HG03097 (cell line): ENCODE measurements around the gene VSTM2L.
"Not testable (repeated sequence)": the region's sequence is repeated elsewhere in the genome, so short reads cannot be mapped to it uniquely, and the experiment has no call there.

ENCODE experiments used
- ATAC-seq: cut with Tn5 transposase; IDR thresholded peaks from one replicate; pipeline ENCODE4 v1.9.1; 2021; ENCODE audit not compliant: unreplicated experiment, low FRiP score

The VSTM2L gene

DNA sequence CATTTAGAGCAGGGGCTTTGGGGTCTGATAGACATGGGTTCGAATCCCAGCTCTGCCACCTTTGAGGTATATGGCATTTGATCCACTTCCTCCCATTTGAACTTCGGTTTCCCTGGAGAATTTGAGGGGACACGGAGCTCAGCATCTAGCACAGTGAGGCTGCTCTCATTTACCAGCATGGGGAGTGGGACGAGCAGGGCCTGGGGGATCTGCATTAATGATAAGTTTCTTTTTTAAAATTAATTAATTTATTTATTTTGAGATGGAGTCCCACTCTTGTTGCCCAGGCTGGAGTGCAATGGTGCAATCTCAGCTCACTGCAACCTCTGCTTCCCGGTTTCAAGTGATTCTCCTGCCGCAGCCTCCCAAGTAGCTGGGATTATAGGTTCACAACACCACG is 52.6 kb downstream of the VSTM2L start:
- ATAC-seq, result no peak

GRCh38 chr20:37956107-37956585 is 53.2 kb downstream of the VSTM2L start:
- ATAC-seq, result no peak

DNA sequence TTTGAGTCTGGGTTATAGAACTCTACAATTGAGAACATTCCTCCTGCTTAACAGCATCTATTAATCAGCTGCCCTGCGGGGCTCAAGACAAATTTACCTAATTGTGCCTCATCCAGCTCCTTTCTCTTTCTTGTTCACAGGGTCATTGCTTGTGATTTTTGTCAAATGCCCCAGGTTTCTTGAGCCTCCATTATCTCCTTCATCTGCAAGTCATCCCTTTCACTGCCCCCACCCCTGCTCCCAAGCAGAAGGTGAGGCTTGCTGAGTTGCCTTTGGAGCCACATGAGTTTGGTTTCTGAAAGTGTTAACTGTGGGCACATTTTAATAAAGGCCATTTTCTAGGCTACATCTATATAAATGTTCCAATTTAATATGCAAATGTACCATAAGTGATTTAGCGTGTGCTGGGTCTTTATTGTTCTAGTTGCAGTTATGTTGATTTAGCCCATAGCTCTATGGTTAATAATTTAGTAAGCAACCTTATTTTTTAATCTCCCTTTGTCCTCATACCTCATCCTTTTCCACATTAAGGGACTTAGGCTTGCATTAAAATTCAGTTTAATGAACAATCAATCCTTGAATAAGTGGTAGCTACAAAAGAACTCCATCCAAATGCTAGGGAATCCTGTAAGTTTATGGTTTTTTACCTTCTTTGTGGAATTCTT is 56.1 kb downstream of the VSTM2L start:
- no peak for ATAC-seq

DNA sequence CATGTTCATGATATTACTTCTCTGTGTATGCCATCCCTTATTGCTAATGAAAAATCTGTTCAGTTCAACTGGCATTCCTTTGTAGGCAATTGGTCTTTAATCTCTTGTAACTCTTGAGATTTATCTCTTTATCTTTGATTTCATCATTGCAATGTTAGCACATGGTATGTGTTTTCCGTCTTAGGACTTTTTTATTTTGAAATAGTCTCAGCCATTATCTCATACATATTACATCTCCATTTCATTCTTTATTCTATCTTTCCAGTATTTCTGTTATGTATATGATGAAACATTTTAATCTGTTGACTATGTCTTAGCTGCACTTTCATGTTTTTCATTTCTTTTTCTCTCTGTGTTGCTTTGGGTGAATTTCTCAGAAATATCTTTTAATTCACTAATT is 58.1 kb downstream of the VSTM2L start:
- ATAC-seq, result no peak

GRCh38 chr20:37963483-37963882 is 60.6 kb downstream of the VSTM2L start:
- ATAC-seq, result not testable (repeated sequence)

- no peak for ATAC-seq
Observed at GRCh38 chr20:37968841-37969401, 66.0 kb downstream of the VSTM2L start.

DNA sequence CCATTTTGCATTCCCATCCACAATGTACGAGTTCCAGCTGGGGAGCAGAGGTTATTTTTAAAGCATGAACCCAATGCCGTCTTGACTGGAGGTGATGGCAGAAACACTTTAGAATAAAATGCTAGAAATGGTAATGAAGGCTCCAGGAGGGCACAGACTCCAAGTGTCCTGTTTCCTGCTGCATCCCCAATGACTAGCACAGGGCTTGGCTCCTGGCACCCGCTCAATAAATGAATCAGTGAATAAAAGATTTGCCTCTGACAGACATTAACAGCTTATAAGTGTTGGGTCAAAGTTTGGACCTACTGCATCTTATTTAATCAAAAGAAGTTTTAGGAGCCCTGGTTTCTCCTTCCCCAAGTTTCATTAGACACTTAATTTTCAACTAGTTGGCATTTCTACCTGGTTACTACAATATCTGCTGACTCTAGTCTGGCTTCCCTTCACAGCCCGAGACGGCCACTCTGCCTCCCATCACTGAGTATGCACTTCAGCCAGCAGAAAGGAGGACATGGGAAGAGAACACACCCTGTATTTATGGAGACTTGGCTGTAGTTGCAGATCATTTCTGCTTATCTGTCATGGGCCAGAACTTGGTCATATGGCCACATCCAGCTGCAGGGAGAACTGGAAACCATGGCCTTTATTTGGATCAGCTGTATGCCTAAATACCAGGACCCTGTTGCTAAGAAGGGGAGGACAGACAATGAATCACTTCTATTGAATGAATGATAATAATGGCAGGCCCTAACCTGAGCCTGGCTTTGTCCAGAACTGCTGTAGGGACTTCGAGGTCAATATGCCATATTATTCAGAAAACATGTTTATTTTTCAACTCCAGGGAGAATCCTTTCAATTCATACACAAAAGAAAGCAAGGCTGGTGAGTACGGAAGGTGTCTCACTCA is 67.3 kb downstream of the VSTM2L start:
- ATAC-seq, result no peak

DNA sequence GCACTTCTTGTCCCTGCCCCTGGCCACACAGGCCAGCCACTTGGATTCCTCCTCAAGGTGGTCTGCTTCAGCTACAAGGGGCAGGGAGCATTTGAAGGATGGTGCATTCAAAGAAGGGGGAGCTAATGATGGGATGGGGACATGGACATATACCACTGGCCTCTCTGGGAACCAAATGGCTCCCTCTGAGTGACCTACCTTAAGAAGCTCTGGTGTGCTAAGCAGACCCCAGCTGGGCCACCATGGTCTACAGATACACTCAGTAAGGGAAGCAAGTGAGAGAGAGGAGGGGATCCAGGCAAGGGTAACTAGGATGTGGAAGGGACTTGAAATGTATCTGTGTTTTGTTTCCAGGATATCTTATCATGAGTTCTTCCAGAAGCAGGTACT is 67.9 kb downstream of the VSTM2L start:
- ATAC-seq, result no peak

DNA sequence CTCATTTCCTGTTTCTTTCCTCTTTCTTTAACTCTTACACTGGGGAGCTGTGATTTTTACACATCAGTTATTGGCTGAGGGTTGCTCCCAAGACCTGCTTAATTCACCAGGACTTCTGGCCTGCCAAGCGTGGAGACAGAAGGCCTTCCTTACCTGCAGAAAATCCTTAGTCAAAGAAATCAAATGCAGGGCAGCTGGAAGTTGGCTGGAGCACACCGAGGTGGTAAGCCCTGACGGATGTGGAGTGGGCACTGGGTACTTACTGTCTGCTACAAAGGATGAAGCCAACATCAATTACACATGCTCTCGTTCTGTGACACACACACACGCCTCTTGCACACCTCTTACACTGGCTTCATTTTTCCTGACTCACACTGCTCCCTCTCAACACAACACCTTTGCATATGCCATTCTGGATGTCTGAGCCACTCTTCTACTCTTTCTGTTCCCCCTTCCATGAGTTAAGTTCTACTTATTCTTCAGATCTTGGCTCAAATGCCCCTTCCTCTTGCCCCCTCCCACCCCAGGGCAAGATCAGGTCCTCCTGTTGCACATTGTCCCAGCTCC is 68.7 kb downstream of the VSTM2L start:
- no peak for ATAC-seq

DNA sequence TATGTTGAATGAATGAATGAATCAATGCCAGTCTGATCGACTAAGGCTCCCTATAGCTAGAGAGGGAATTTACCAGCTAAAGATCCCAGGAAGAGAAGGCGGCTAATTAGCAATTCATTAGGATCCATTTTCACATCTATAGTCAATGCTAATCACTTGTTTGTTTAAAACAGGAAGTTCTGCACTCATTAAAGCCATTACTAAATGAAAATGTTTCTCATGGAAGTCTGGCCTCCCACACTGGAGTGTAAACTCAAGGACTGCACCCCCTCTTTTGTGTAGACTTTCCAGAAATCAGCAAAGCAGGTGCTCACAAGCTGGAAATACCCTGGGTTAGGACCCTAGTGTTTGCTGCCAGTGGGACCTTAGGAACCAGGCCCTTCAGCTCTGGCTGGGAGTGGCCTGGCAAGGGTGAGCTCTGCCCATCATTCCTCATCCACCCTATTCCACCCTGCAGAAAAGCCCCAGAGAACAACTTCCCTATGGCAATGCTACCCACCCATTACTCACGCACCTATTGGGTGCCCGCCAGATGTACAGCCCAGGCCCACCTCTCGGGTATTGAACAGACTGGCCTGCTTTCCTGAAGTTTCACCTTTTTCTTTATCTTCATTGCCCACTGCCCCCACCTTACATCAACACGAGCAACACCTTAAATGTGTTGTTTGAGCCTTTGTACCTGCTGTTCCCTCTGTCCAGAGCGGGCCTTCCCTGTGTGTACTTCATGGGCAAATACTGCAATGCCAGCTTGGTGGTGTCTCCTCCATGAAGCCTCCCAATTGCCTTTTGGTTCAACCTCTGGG is 69.5 kb downstream of the VSTM2L start:
- ATAC-seq, result no peak

DNA sequence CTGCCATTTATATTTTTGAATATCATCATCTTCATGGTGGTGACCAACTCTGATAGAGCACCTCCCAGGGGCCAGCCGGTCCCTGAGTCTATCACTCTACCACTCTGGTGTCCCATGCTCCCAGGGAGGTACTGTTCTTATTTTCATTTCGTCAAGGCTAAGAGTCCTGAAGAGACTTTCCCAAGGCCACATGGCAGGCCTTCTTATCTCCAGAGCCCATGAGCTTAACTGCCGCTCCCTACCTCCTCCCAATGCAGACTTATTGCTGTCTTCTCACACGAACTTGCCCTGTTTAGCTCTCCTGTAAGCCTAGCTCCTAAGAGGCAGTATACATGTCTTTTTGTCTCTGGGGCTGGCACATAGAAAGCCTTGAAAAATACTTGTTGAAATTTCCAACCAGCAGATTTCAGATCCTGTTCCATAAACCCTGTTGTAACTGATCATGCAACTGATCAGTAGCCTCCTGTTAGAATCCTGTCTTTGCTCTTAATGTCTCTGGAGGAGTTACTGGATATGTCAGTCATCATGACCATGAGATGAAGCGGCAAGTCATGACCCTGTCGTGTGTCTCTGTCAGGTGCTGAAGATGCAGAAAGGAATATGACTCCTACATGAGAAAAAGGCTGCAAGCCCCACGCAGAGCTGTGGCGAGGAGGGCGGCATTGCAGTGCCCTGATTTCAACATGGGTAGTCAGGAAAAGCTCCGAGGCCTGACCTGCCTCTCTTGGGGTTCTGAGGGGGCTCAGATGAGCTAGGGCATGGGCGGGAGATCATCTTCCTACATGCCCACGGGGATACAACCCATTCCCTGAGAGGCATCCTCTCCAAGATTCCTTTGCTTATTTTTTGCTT is 70.4 kb downstream of the VSTM2L start:
- ATAC-seq, result no peak

GRCh38 chr20:37976887-37977286 is 74.0 kb downstream of the VSTM2L start:
- ATAC-seq, result no peak

- ATAC-seq, result no peak
Observed at GRCh38 chr20:37977338-37977737, 74.4 kb downstream of the VSTM2L start.

DNA sequence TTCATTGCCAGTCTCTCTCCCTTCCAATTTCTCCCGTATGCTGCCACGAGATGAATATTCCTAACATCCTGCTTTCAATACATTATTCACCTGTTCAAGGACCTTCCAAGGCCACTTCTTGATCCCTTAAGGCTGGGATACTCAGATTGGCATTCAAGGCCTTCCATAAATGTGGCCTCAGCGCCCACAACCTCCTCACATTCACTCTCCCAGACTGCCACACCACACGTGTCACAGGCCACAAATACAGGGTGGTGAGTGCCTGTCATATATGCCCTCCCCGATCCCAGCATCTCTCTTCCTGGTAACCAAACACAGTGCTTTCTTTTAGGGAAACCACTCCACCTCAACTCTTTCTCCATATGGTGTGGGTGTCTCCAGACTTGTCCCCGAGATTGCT is 74.9 kb downstream of the VSTM2L start:
- no peak for ATAC-seq

DNA sequence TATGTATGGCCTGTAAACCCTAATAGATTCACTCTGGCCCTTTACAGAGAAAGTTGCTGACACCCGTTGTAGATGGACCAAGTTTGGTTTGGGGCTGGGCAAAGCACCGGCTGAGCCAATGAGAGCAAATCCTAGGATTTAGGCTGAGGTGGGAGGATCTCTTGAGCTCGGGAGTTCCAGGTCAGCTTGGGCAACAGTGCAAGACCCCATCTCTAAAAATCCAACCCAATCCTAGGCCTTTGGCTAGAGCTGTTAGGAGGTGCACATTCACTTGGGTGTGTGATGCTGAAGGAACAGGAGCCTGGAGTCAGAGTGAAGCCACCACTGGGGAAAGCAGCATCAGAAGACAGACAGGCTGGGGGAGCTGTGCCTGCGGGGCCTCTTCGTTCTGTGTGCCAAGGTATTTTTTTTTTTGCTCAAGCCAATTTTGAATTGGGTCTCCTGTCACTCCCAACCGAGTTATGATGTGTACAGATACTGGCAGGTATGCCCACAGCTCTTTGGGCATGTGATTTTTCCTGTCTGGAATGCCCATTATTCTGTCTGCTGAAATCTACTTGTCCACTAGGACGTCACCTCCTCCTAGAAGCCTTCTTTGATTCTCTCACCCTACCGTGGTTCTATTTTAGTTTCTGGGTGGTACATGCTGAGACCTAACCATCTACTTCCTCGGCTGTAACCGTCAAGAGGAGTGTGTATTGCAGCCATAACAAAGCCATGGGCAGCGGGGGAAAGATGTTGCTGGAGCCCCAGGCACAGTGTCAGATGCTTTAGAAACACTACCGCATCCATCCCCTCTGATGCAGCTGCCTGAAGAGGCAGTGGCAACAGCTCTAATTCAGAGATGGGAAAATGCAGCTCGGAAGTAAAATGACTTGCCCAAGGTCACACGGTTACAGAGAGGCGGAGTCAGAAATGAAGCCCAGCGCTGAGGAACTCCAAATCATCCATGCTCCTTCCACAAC is 76.4 kb downstream of the VSTM2L start:
- ATAC-seq, result no peak

DNA sequence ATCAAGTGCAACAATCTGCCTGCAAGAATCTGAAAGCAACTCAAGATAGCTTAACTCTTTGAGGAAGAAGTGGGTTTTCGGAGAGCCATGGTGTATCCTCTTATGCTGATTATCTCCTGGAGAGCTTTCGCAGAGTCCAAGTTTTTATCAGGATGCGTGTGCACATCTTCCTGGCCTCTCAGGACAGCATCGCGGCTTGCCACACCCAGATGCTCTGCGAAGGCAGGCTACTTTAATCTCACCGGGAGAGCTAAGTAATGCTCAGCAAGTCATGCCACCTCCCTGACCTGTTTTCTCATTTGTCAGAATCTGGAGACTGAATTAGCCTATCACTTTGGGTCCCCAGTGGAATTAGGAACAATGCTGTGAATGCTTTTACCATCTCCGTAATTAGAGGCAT is 77.5 kb downstream of the VSTM2L start:
- no peak for ATAC-seq

- no peak for ATAC-seq
Observed at GRCh38 chr20:37980876-37981275, 77.9 kb downstream of the VSTM2L start.

DNA sequence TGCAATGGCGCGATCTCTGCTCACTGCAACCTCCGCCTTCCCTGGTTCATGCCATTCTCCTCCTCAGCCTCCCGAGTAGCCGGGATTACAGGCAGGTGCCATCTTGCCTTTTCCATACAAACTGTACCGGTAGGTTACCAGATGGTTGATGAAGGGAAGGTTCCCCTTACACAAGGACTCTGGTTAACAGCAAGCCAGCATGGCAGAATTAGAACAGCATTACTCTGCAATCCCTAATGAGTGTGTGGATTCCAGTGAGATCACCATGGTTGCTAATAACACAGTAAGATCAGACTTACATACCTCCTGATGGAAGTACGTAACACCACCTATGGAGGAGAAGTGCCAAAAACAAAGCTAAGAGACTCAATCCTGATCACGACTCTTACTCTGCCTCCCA is 78.6 kb downstream of the VSTM2L start:
- no peak for ATAC-seq
